ENCODE measurements around the gene PSKH1.
"Not testable (repeated sequence)": the region's sequence is repeated elsewhere in the genome, so short reads cannot be mapped to it uniquely, and the experiment has no call there.

PSKH1 gene

GRCh38 chr16:67923414-67924116 lies 30.5 kb downstream of the PSKH1 start:
- DNase-seq (ENCODE audit: low read depth in 3 of 3, low spot score in 1 of 3) = no peak

- no peak for DNase-seq (ENCODE audit: low read depth in 3 of 3, low spot score in 1 of 3)
Measured at GRCh38 chr16:67924140-67924906, 31.3 kb downstream of the PSKH1 start.

- no peak for DNase-seq (ENCODE audit: low read depth in 3 of 3, low spot score in 1 of 3)
Measured at GRCh38 chr16:67926181-67926750, 33.2 kb downstream of the PSKH1 start.

DNA sequence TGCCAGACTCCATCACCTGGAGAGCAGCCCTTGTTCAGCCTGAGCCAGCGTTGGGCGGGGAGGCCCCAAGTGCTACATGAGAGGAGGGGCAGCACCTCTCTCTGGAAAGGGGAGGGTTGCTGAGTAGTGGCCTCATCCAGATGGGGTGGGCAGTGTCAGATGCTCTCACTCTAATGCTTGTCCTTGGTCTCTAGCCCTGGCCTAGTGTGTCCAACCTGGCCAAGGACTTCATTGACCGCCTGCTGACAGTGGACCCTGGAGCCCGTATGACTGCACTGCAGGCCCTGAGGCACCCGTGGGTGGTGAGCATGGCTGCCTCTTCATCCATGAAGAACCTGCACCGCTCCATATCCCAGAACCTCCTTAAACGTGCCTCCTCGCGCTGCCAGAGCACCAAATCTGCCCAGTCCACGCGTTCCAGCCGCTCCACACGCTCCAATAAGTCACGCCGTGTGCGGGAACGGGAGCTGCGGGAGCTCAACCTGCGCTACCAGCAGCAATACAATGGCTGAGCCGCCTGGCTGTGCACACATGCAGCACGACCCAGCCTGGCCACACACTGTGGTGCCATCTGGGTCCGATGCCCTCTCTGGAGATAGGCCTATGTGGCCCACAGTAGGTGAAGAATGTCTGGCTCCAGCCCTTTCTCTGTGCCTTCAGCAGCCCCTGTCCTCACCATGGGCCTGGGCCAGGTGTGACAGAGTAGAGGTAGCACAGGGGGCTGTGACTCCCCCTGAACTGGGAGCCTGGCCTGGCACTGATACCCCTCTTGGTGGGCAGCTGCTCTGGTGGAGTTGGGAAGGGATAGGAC lies 34.3 kb downstream of the PSKH1 start:
- DNase-seq (ENCODE audit: low read depth in 3 of 3, low spot score in 1 of 3) = no peak

GRCh38 chr16:67928147-67928546 lies 35.1 kb downstream of the PSKH1 start:
- DNase-seq (ENCODE audit: low read depth in 3 of 3, low spot score in 1 of 3) = no peak

GRCh38 chr16:67928561-67929364 lies 35.7 kb downstream of the PSKH1 start:
- DNase-seq (ENCODE audit: low read depth in 3 of 3, low spot score in 1 of 3) = peak; percentile 36 to 66 (median 48)

GRCh38 chr16:67930191-67930590 lies 37.1 kb downstream of the PSKH1 start:
- no peak for DNase-seq (ENCODE audit: low read depth in 3 of 3, low spot score in 1 of 3)

DNA sequence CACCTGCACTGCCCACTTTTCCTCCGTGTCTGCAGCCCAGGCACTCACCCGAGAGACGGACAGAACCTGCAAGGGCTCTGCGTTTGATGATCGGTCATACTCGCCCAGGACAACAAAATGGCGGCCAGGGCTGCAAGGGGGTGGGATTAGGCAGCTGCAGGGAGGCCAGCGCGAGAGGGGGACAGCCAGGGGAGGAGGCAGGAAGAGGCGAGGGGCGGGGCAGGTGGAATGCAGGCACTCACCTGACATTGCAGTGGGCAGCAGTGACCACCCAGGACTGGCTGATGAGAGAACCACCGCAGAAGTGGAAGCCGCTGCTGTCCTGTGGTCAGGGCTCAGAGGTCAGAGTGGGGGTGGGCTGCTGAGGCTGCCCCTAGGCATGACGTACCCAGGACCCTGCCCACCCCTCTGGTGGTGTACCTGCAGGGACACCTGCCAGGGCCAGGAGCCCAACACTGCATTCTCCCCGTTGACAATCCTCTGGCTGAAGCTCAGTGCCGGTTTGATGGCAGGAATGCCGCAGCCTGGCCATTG lies 37.7 kb downstream of the PSKH1 start:
- DNase-seq (ENCODE audit: low read depth in 3 of 3, low spot score in 1 of 3) = no peak

DNA sequence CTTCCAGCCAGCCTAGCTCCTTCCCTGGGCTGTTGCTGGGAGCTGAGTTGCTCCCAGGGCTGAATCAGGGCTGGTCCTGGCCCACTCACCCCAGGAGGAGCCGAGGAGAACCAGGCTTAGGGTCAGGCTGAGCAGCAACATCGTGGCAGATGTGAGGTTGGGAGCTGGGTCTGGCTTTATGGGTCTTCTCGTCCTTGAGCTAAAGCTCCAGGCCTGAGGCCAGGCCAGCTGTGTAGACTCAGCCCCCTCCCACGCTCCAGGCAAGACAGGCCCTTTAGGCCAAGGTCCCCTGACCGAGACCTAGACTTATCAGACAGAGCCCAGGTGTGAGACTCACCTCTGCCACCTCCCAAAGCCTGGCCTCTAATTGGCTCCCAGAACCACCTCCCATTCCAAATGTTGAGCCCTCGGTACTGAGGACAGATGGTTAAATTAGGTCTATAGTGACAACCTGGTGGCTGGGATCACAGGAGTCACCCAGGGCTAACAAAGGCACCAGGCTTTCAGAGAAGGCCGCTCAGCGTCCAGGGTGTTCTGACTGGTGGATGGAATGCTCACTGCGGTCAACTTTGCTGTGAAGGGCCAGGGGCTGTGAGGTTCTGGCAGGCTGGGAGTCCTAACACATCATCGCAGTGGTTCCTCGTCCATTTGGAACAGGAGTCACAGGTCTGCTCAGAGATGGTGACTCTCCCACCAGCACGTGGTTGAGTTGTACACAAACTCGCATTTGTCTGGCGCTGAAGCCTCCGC lies 38.8 kb downstream of the PSKH1 start, which contains the start of gene CTRL:
CTRL (minus strand) TSS at position 151 of the 750 bp plus-strand sequence; CDS start at position 141, 10 bp downstream.
- DNase-seq (ENCODE audit: low read depth in 3 of 3, low spot score in 1 of 3) = no peak

DNA sequence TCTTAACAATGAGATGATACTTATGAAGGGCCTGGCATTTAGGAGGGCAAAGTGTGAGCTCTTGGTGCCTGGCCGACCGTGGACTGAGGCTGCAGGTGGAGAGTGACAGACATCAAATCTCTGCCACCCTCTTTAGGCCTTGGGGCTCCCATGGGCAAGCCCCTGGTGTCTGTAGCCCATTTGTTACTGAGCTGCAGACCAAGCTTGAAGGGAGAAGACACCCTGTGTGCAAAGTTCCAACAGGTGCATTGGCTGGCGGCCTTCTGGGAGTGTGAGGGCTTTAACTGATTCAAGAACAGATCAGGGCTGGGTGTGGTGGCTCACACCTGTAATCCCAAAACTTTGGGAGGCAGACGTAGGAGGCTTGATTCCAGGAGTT lies 39.4 kb downstream of the PSKH1 start:
- DNase-seq (ENCODE audit: low read depth in 3 of 3, low spot score in 1 of 3) = no peak

- DNase-seq (ENCODE audit: low read depth in 3 of 3, low spot score in 1 of 3) = no peak
Measured at GRCh38 chr16:67933805-67934204, 40.8 kb downstream of the PSKH1 start.

GRCh38 chr16:67934306-67935100 lies 41.4 kb downstream of the PSKH1 start:
- DNase-seq (ENCODE audit: low read depth in 3 of 3, low spot score in 1 of 3) = no peak

- DNase-seq (ENCODE audit: low read depth in 3 of 3, low spot score in 1 of 3) = no peak
Measured at GRCh38 chr16:67935101-67935401, 42.0 kb downstream of the PSKH1 start.

DNA sequence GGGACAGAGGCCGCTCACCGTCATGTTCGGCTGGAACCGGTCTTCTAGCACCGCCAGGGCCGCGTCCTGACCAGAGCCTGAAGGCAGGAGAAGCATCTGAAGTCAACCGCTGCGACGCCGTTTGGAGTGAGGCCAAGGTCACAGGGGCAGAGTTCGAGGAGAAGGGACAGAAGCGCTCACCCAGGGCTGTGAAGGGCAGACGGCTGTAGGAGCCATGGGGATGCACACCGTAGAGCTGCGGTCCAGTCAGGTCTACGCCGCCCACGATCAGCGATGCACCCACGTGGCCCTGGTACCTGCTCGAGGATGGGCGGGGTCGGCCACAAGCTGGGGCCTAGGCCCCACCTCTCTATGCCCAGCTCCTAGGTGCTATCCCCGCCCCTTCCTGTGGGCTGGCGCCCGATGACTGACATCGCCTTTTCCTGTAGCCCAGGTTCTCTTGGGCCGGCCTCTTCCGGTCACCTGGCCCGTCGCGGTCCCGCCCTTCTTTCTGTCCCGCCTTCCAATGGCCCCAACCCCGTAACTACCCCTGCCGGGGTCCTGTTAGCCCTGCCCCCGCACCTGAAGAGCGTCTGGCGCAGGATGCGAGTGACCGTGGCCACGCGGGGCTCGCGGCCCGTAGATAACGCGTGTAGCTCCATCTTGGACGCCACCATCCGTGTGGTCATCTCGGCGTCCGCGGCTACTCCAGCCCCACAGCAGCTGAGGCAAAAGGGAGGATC lies 42.5 kb downstream of the PSKH1 start:
- peak; percentile 83 to 88 (median 83) for DNase-seq (ENCODE audit: low read depth in 3 of 3, low spot score in 1 of 3)

GRCh38 chr16:67936124-67936879 lies 43.2 kb downstream of the PSKH1 start, which contains the start of gene PSMB10:
TSS of gene PSMB10 (minus strand) at chr16:67936850. CDS start at chr16:67936749, 101 bp downstream.
- DNase-seq (ENCODE audit: low read depth in 3 of 3, low spot score in 1 of 3) = peak in 1 of 3 donors; percentile 52

GRCh38 chr16:67936880-67937605 lies 44.0 kb downstream of the PSKH1 start:
- DNase-seq (ENCODE audit: low read depth in 3 of 3, low spot score in 1 of 3) = peak in 2 of 3 donors; percentile 30 to 51

- DNase-seq (ENCODE audit: low read depth in 3 of 3, low spot score in 1 of 3) = not testable (repeated sequence)
Measured at GRCh38 chr16:67937713-67938112, 44.7 kb downstream of the PSKH1 start.

Measured in stimulated activated CD4-positive, alpha-beta T cell treated with anti-CD3 and anti-CD28 coated beads, TNF-alpha, amount 100 ng/mL, for 1 hour (primary cell).